ENCODE data around the gene SHH. TPM values are rescaled to one million over a fixed set of nuclear protein-coding genes. Genes with fewer than 3 reads are reported as not detected.

SHH gene
- total RNA-seq, 4 donors from 2014 or later = not detected

DNA sequence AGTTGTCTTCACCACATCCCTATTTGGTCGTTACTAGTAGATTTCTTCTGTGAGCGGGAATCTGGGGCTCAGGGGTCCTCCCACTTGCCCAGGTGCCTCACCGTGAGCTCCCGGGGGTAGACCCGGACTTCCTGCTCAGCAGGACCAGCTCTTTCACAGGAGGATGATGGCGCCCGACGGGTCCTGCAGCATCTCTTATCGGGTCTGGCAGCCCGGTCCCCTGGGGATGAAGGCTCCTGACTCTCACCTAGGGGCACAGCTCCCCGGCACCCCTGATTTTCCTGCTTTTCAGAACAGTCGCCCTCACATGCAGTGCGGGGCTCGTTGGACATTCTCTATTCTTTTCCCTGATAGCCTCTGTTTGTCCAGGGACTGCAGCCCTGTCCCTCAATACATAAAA, 33.0 kb upstream of the SHH start:
- Histone ChIP-seq H3K27ac (no peak overlapping the region), H3K27me3 (peaks cover 0 to 77% (median 0%) of the 10 kb centered on the region in 4 donors), H3K4me1 (no peaks in the 10 kb centered on the region), H3K36me3 (no peaks in the 10 kb centered on the region), H3K9me3 (no peaks in the 10 kb centered on the region), H3K4me3 (no peak overlapping the region)
- intact Hi-C loops (cut with DNase I) = no loop called here
- WGBS, 2 donors = 88 to 95% methylated on average over 10 of the region's 14 CpGs
- TF ChIP-seq CTCF (IDR thresholded peaks at IDR 0.05) (no peak), POLR2A (IDR thresholded peaks at IDR 0.05) (no peak)
- DNase-seq = no peak

GRCh38 chr7:155844526-155844925, 32.3 kb upstream of the SHH start:
- H3K27me3 ChIP-seq = peaks cover 0 to 71% (median 0%) of the 10 kb centered on the region in 4 donors
- H3K9me3 ChIP-seq = no peaks in the 10 kb centered on the region
- no peaks in the 10 kb centered on the region for H3K4me1 ChIP-seq
- no peak overlapping the region for H3K4me3 ChIP-seq
- no peak for TF ChIP-seq CTCF (IDR thresholded peaks at IDR 0.05)
- TF ChIP-seq POLR2A (IDR thresholded peaks at IDR 0.05) = no peak
- H3K36me3 ChIP-seq = no peaks in the 10 kb centered on the region
- 82 to 93% methylated on average over 8 to 10 of the region's 16 CpGs for WGBS, 2 donors
- intact Hi-C loops (cut with DNase I) = no loop called here
- no peak for DNase-seq
- H3K27ac ChIP-seq = no peak overlapping the region

DNA sequence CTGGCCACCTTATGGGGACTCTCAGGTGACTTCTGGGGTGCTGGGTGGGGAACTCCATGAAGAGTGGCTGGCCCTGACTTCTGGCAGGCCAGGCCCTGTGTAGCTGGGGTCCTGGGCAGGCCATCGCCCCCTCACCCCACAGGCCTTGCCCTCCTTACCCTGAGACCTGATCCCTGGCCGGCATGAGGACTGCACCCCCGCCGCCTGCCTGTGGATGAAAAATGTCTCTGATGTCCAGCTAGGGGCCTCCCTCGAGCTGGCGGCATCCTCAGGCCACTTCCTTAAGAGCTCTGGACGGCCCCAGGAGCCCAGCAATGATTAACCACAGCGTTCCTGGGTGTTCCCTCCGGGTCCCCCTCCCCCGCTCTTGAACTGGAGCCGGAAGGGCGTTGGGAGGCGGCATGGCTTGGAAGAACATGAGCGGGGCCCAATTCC, 31.8 kb upstream of the SHH start:
- Histone ChIP-seq H3K27me3 (peaks cover 0 to 71% (median 0%) of the 10 kb centered on the region in 4 donors), H3K4me1 (no peaks in the 10 kb centered on the region), H3K27ac (no peak overlapping the region), H3K36me3 (no peaks in the 10 kb centered on the region), H3K9me3 (no peaks in the 10 kb centered on the region), H3K4me3 (no peak overlapping the region)
- intact Hi-C loops (cut with DNase I) = no loop called here
- WGBS, 2 donors = 73 to 75% methylated on average over 3 to 4 of the region's 14 CpGs
- TF ChIP-seq POLR2A (IDR thresholded peaks at IDR 0.05) = no peak
- TF ChIP-seq CTCF (IDR thresholded peaks at IDR 0.05) = no peak
- no peak for DNase-seq

DNA sequence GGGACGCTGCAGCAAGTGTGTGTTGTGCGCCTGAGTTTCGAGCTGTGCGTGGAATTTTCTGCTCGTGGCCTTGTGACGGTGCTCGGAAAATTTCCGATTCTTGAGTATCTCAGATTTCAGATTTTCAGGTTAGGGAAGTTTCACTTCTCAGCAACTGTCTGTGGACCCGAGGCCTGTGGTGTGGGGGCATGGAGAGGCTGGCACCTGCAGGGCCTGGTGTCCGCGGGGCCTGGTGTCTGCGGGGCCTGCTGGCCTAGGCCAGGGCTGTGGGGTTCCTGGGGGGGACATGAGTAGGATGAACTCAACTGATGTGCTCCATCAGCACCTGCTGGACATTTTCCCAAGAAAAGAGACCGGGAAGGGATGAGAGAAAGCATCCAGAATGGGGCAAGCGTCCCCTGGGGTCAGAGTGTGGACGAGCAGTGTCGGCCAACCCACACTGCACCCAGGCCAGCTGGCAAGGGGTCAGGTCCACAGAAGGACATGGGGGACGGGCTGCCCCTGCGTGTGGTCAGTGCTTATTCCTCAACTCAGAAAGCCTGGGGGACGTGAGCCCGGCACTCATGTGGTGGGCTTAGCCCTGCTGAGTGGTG, 31.3 kb upstream of the SHH start:
- H3K9me3 ChIP-seq = no peaks in the 10 kb centered on the region
- DNase-seq = no peak
- intact Hi-C loops (cut with DNase I) = no loop called here
- no peaks in the 10 kb centered on the region for H3K36me3 ChIP-seq
- H3K27ac ChIP-seq = no peak overlapping the region
- peaks cover 0 to 66% (median 0%) of the 10 kb centered on the region in 4 donors for H3K27me3 ChIP-seq
- no peaks in the 10 kb centered on the region for H3K4me1 ChIP-seq
- TF ChIP-seq POLR2A (IDR thresholded peaks at IDR 0.05) = no peak
- no peak for TF ChIP-seq CTCF (IDR thresholded peaks at IDR 0.05)
- 88 to 92% methylated on average over 8 to 14 of the region's 20 CpGs for WGBS, 2 donors
- no peak overlapping the region for H3K4me3 ChIP-seq

- TF ChIP-seq CTCF (IDR thresholded peaks at IDR 0.05) (no peak), POLR2A (IDR thresholded peaks at IDR 0.05) (no peak)
- intact Hi-C loops (cut with DNase I) = no loop called here
- WGBS, 2 donors = 70 to 79% methylated on average over 19 of the region's 21 CpGs
- H3K9me3 ChIP-seq = no peaks in the 10 kb centered on the region
- no peak overlapping the region for H3K4me3 ChIP-seq
- H3K27ac ChIP-seq = no peak overlapping the region
- DNase-seq = no peak
- peaks cover 0 to 61% (median 0%) of the 10 kb centered on the region in 4 donors for H3K27me3 ChIP-seq
- H3K36me3 ChIP-seq = no peaks in the 10 kb centered on the region
- no peaks in the 10 kb centered on the region for H3K4me1 ChIP-seq
Observed at GRCh38 chr7:155842496-155843265, 30.4 kb upstream of the SHH start.
